GM23338 (cell line): ENCODE data around the gene DNAJB6. TPM values are rescaled to one million over a fixed set of nuclear protein-coding genes. Genes with fewer than 3 reads are reported as not detected.

Source experiments
- ATAC-seq: fragments of 200-7000 bp; cut with Tn5 transposase; 3 replicates; pipeline ENCODE4 v1.9.1; 2020
- DNase-seq: peaks from one replicate; pipeline ENCODE4 v3.0.0-alpha.2; 2015; ENCODE audit warnings: low spot score
- H2AFZ ChIP-seq: fragments of 200-600 bp; sonication (generic); 2 replicates; pipeline ENCODE4 v1.8.0; 2016; ENCODE audit warnings: antibody characterized with exemption, mild to moderate bottlenecking, moderate library complexity
- H3F3A ChIP-seq: fragments of 200-600 bp; sonication (generic); replicated peaks from 2 replicates; pipeline ENCODE4 v1.8.0; 2017; ENCODE audit warnings: antibody characterized with exemption, mixed run types, low read depth
- H3K27ac ChIP-seq: fragments of 200-600 bp; sonication (generic); 2 replicates; pipeline ENCODE4 v1.6.1; 2016; ENCODE audit warnings: low read depth
- H3K27me3 ChIP-seq: fragments of 200-600 bp; sonication (generic); 2 replicates; pipeline ENCODE4 v1.8.0; 2016; ENCODE audit warnings: mild to moderate bottlenecking, mixed run types, moderate library complexity; ENCODE audit not compliant: insufficient read depth
- H3K36me3 ChIP-seq: fragments of 200-600 bp; sonication (generic); 2 replicates; pipeline ENCODE4 v1.8.0; 2016; ENCODE audit warnings: mild to moderate bottlenecking; ENCODE audit not compliant: insufficient read depth
- H3K4me1 ChIP-seq: fragments of 200-600 bp; sonication (generic); 2 replicates; pipeline ENCODE4 v1.8.0; 2016; ENCODE audit warnings: mild to moderate bottlenecking, moderate library complexity; ENCODE audit not compliant: insufficient read depth
- H3K4me2 ChIP-seq: fragments of 200-600 bp; sonication (generic); 2 replicates; pipeline ENCODE4 v1.7.1; 2017; ENCODE audit warnings: mixed run types
- H3K4me3 ChIP-seq: fragments of 200-600 bp; sonication (generic); 2 replicates; pipeline ENCODE4 v1.6.1; 2016; ENCODE audit warnings: mixed run types
- H3K79me2 ChIP-seq: fragments of 200-600 bp; sonication (generic); replicated peaks from 2 replicates; pipeline ENCODE4 v1.8.0; 2017; ENCODE audit warnings: mild to moderate bottlenecking; ENCODE audit not compliant: insufficient read depth
- H3K9me2 ChIP-seq: fragments of 200-600 bp; sonication (generic); 2 replicates; pipeline ENCODE4 v1.8.0; 2017; ENCODE audit not compliant: insufficient read depth
- H4K20me1 ChIP-seq: fragments of 200-600 bp; sonication (generic); replicated peaks from 2 replicates; pipeline ENCODE4 v1.8.0; 2017; ENCODE audit warnings: mild to moderate bottlenecking; ENCODE audit not compliant: insufficient read depth
- H3K27ac Mint-ChIP-seq: 2 replicates; pipeline ENCODE4 v1.8.0; 2020; ENCODE audit warnings: inconsistent platforms, mild to moderate bottlenecking, moderate library complexity, mixed read lengths
- H3K27me3 Mint-ChIP-seq: 3 replicates; pipeline ENCODE4 v1.8.0; 2022; ENCODE audit warnings: low read depth, mild to moderate bottlenecking, moderate library complexity, mixed read lengths, inconsistent platforms; ENCODE audit not compliant: insufficient read depth, poor library complexity
- H3K36me3 Mint-ChIP-seq: 3 replicates; pipeline ENCODE4 v1.8.0; 2021; ENCODE audit warnings: low read depth, mild to moderate bottlenecking, inconsistent platforms, moderate library complexity, mixed read lengths
- H3K4me1 Mint-ChIP-seq: 3 replicates; pipeline ENCODE4 v1.8.0; 2020; ENCODE audit warnings: mild to moderate bottlenecking, inconsistent platforms, mixed read lengths
- H3K4me3 Mint-ChIP-seq: 3 replicates; pipeline ENCODE4 v1.8.0; 2021; ENCODE audit warnings: moderate library complexity, mild to moderate bottlenecking, inconsistent platforms, mixed read lengths
- H3K9me3 Mint-ChIP-seq: 3 replicates; pipeline ENCODE4 v1.8.0; 2020; ENCODE audit warnings: moderate library complexity, mild to moderate bottlenecking, inconsistent platforms, mixed read lengths
- CREB1 ChIP-seq: fragments of 250-450 bp; sonication (Bioruptor Pico); IDR thresholded peaks from 2 replicates; pipeline ENCODE4 v1.5.0; 2020; ENCODE audit warnings: low read depth, mild to moderate bottlenecking, moderate library complexity
- CTCF ChIP-seq, 2 experiments: fragments of 200-600 bp in 1 of 2; sonication (generic) in 1 of 2; conservative IDR thresholded peaks; 2 replicates each; pipeline versions ENCODE4 v1.5.1 to v1.6.1; 2016 to 2017; ENCODE audit warnings: antibody characterized with exemption in 2 of 2, low read depth in 2 of 2, mild to moderate bottlenecking in 2 of 2, moderate library complexity in 1 of 2
- EZH2 ChIP-seq: fragments of 200-600 bp; sonication (generic); IDR thresholded peaks from one replicate; pipeline ENCODE4 v1.8.0; 2017; ENCODE audit warnings: antibody characterized with exemption, mild to moderate bottlenecking, low read depth; ENCODE audit not compliant: unreplicated experiment
- EZH2phosphoT487 ChIP-seq: fragments of 200-600 bp; sonication (generic); IDR thresholded peaks from one replicate; pipeline ENCODE4 v1.8.1; 2018; ENCODE audit warnings: antibody characterized with exemption; ENCODE audit not compliant: unreplicated experiment
- JUNB ChIP-seq: IDR thresholded peaks from one replicate; pipeline ENCODE4 v1.6.1; 2016; ENCODE audit warnings: antibody characterized with exemption; ENCODE audit not compliant: unreplicated experiment
- NANOG ChIP-seq: IDR thresholded peaks from 2 replicates; pipeline ENCODE4 v1.6.1; 2016; ENCODE audit warnings: antibody characterized with exemption, borderline replicate concordance
- POLR2AphosphoS5 ChIP-seq: IDR thresholded peaks from 2 replicates; pipeline ENCODE4 v1.6.1; 2016; ENCODE audit warnings: antibody characterized with exemption, low read depth
- REST ChIP-seq: IDR thresholded peaks from one replicate; pipeline ENCODE4 v1.6.1; 2018; ENCODE audit warnings: antibody characterized with exemption; ENCODE audit not compliant: unreplicated experiment
- STAT1 ChIP-seq: IDR thresholded peaks from one replicate; pipeline ENCODE4 v1.6.1; 2016; ENCODE audit warnings: antibody characterized with exemption; ENCODE audit not compliant: unreplicated experiment
- ZNF114 ChIP-seq: fragments of 250-450 bp; sonication (Bioruptor Pico); IDR thresholded peaks from 2 replicates; pipeline ENCODE4 v1.5.0; 2020; ENCODE audit warnings: mild to moderate bottlenecking, moderate library complexity
- ZNF331 ChIP-seq: fragments of 250-450 bp; sonication (Bioruptor Pico); IDR thresholded peaks from 2 replicates; pipeline ENCODE4 v1.5.0; 2020; ENCODE audit warnings: low read depth, mild to moderate bottlenecking, moderate library complexity
- ZNF462 ChIP-seq: fragments of 250-450 bp; sonication (Bioruptor Pico); IDR thresholded peaks from 2 replicates; pipeline ENCODE4 v1.5.0; 2020; ENCODE audit warnings: mild to moderate bottlenecking, moderate library complexity
- polyA plus RNA-seq: library from polyadenylated mRNA; unstranded; fragments of >200 nt; fragmentation: Nextera tagmentation; extraction: Ambion mirVana; gene quantifications from 2 replicates; pipeline ENCODE4 v1.2.1, GENCODE V29; 2016
- total RNA-seq: library from RNA; depleted of rRNA; stranded (reverse); fragments of >200 nt; shearing (Covaris generic); gene quantifications from 2 replicates; pipeline ENCODE4 v1.2.3, GENCODE V29; 2014

DNAJB6 gene
- total and polyA plus RNA-seq, 2 experiments from 2014 or later = 308 to 322 TPM

GRCh38 chr7:157444011-157444842 lies 107.4 kb downstream of the DNAJB6 start:
- no peaks in the 10 kb centered on the region for H3K27me3 ChIP-seq
- H3K9me3 Mint-ChIP-seq = peaks cover 74% of the 10 kb centered on the region
- H3K36me3 ChIP-seq = no peaks in the 10 kb centered on the region
- H3K4me3 Mint-ChIP-seq = no peak overlapping the region
- H3K79me2 ChIP-seq = no peaks in the 10 kb centered on the region
- H3K4me1 ChIP-seq = no peaks in the 10 kb centered on the region
- no peaks in the 10 kb centered on the region; the same call in 2 of the 3 replicates for H3K4me1 Mint-ChIP-seq
- no peaks in the 10 kb centered on the region for H3K9me2 ChIP-seq
- ATAC-seq = no peak
- H2AFZ ChIP-seq = no peak overlapping the region
- H4K20me1 ChIP-seq = no peaks in the 10 kb centered on the region
- peaks cover 13% of the 10 kb centered on the region for H3K27me3 Mint-ChIP-seq
- H3F3A ChIP-seq = no peaks in the 10 kb centered on the region
- H3K27ac Mint-ChIP-seq = no peak overlapping the region
- no peak overlapping the region for H3K4me3 ChIP-seq
- no peak for TF ChIP-seq STAT1
- TF ChIP-seq ZNF331 (CRISPR knock-in tag) = no peak
- TF ChIP-seq CREB1 = no peak
- no peak for TF ChIP-seq JUNB
- no peak for TF ChIP-seq CTCF (conservative IDR thresholded peaks at IDR 0.05; ENCODE audit: low read depth in 2 of 2)
- TF ChIP-seq ZNF114 (CRISPR knock-in tag) = no peak
- TF ChIP-seq NANOG = no peak
- TF ChIP-seq EZH2phosphoT487 = no peak
- TF ChIP-seq EZH2 = no peak
- no peak for TF ChIP-seq REST
- TF ChIP-seq POLR2AphosphoS5 = no peak
- no peak for TF ChIP-seq ZNF462 (CRISPR knock-in tag)
- no peak overlapping the region for H3K4me2 ChIP-seq
- peaks cover 24% of the 10 kb centered on the region for H3K36me3 Mint-ChIP-seq
- H3K27ac ChIP-seq = no peak overlapping the region
- DNase-seq = no peak
